HG03159 (cell line): ENCODE data around the gene FTSJ1.
A peak's percentile ranks its signal among the peaks of the same experiment; 100 is the strongest.
"Not testable (repeated sequence)": the region's sequence is repeated elsewhere in the genome, so short reads cannot be mapped to it uniquely, and the experiment has no call there.

ENCODE experiments used
- ATAC-seq: cut with Tn5 transposase; IDR thresholded peaks from one replicate; pipeline ENCODE4 v1.9.1; 2021; ENCODE audit warnings: mild to moderate bottlenecking, moderate library complexity; ENCODE audit not compliant: unreplicated experiment

FTSJ1 gene

DNA sequence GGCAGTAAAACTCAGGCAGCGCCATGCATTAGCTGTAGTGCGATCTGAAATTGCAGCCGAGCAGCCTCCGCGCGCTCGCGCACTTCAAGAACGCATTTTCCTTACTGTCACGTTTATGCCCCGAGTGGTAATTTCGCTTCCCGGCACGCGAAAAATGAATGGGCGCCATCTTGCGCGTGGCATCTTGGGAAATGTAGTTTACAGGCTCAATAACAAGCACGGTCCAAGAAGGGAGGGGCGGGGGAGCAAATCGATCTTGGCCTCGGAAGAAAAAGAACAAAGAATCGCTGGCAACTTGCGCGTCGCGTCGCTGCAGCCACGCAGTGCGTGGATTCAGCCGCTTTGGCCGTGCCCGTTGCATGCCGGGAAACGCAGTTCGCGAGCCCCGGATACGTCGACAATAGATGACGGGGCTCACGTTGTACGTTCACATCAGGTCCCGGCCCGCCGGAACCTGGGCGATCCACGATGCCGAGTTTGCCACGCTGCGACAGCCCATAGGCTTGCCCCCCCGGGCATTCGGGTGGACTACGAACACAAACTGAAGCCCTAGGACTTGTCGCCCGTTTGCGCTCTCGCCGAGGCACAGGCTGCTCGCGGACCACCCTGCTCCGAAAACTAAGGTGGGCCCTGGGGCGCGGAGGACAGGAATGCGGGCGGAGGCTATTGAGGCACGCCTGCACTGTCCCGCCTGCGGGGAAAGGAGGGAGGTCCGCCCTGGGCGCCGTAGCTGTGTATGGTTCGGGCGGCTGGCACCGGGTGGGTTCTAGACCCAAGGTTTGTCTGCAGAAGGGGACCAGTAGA is at the start of gene FTSJ1:
TSS of gene FTSJ1 (plus strand) at position 426 of the 804 bp plus-strand sequence. CDS start 1,849 bp downstream, outside the sequence.
- peak; percentile 83 for ATAC-seq

- ATAC-seq, result not testable (repeated sequence)
Measured at GRCh38 chrX:48427027-48427716, 48.8 kb upstream of the FTSJ1 start.

DNA sequence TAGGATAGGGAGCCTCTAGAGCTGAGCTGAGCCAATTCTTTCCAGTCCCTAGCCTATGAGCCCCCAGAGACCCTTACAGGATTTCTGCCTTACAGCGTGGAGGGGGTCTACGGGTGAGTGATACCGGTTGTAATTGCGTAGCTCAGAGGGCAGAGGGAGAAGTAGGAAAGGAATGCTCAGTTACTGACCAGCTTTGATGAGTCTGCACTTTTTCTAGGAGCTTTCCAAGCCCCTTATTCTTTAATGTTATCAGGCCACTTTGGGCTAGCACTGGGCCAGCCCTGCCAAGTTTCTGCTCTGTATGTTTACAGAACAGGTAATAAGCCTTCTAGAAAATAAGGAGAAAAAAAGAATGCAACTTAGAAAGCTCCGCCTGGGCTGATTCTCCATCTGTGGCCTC is 46.4 kb upstream of the FTSJ1 start:
- ATAC-seq, result not testable (repeated sequence)

GRCh38 chrX:48430166-48430565 is 45.8 kb upstream of the FTSJ1 start:
- ATAC-seq, result not testable (repeated sequence)

DNA sequence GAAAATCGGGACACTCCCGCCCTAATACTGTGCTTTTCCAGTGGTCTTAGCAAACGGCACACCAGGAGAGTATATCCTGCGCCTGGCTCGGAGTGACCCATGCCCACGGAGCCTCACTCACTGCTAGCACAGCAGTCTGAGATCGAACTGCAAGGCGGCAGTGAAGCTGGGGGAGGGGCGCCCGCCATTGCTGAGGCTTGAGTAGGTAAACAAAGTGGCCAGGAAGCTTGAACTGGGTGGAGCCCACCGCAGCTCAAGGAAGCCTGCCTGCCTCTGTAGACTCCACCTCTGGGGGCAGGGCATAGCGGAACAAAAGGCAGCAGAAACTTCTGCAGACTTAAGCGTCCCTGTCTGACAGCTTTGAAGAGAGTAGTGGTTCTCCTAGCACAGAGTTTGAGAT is 42.3 kb upstream of the FTSJ1 start:
- ATAC-seq, result not testable (repeated sequence)

DNA sequence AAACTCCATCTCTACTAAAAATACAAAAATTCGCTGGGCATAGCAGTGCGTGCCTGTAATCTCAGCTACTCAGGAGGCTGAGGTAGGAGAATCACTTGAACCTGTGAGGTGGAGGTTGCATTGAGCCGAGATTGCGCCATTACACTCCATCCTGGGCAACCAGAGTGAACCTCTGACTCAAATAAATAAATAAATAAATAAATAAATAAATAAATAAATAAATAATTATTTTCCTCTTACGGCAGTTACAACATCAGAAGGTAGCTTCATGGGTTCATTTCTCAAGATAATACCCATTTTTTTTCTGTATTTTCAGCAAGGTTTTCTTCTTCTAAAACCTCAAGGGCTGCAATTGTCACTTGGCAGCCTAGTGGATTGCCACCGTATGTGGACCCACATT is 28.8 kb upstream of the FTSJ1 start:
- ATAC-seq, result not testable (repeated sequence)

- ATAC-seq, result no peak
Measured at GRCh38 chrX:48450076-48450475, 25.9 kb upstream of the FTSJ1 start.

GRCh38 chrX:48451708-48452107 is 24.3 kb upstream of the FTSJ1 start:
- ATAC-seq, result no peak

DNA sequence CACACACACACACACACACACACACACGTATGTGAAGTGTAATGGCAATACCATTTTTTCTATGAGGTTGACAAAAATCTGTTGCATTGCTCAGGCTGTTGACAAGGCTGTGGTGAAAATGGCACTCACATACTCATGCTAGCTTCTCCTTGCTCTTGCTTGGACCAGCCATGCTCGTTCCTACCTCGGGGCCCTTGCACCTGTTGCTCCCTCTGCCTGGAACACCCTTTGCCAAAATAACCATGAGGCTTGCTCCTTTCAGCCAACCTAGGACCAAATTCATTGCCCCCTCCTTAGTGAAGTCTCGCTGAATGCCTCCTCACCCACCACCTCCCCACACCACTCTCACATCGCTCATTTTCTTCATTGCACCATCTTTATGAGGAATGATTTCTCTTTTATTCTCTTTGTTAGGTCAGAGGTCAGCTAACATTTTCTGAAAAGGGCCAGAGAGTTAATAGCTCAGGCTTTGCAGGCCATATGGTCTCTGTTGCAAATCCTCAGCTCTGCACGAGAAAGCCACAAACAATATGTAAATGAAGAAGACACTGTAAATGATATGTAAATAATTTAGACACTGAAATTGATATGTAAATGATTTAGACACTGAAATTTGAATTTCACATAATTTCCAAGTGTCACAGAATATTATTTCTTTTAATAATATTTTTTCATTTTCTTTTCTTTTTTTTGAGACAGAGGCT is 19.2 kb upstream of the FTSJ1 start:
- ATAC-seq, result no peak

DNA sequence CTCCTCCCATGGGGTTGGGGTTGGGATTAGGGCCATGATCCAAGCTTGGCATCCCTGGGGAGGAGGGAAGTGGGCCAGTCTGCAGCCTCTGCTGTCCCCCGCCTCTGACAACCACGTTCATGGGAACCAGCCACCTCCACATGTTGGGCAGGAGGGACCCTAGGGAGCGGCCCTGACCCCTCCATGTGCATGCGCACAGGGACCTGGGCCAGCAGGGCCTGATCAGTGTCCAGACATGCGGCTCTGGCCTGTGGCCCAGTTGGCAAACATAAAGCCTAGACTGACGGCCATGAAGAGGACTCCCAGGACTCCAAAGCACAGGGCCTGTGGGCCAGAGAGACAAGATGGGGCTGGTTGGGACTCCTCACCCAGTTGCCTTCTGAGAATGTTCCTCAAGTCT is 17.3 kb upstream of the FTSJ1 start:
- no peak for ATAC-seq

DNA sequence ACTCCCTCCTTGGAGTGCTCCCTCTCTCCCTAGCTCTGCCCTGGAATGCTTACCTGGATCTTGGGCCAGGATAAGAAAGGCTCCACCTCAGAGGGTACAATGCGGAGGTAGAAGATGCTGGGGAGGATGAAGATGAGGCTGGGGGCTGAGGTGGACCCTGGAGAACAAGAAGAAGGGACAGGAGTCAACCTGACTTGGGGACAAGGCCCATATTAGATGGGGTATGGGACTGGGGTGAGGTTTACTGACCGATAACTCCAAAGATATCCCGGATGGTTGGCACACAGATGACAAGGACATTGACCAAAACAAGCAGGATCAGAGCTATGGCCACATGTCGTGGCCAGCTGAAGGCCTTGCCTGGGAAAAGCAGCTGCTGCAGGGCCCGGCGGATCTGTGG is 16.5 kb upstream of the FTSJ1 start:
- no peak for ATAC-seq

DNA sequence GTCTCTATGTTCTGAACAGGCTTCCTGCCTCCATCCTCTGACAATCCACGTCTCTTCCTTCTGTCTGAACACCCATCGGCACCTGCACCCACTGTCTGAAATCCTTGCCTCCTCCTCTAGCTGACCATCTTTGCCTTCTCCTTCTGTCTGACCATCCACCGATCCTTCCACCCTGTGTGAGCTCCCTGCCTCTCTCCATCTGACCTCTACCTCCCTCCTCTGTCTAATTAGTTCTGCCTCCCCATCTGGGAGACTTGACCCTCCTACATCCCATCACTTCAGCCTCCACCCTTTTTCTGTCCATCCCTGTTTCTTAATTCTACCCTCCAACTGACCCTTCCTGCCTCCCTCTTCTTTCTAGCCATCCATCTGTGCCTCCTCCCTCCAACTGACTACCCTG is 16.0 kb upstream of the FTSJ1 start:
- ATAC-seq, result no peak

DNA sequence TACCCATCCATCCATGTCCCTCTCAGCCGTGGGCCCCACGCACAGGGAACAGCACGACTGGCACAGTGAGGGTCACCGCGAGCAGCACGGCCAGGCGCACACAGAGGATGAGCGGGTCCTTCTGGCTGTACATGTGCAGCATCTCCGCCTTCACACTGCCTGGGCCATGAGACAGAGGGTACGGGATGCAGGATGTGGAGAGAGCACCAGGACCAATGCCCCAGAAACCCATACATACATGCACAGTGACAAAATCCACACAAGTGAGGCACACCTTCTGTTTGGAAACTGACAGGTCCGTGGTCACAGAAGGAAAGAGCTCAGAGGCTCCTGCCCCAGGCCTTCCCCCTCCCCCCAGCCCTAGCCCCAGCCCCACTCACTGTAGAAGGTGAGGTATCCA is 15.4 kb upstream of the FTSJ1 start:
- ATAC-seq, result no peak

GRCh38 chrX:48461830-48462229 is 14.2 kb upstream of the FTSJ1 start:
- no peak for ATAC-seq

- no peak for ATAC-seq
Measured at GRCh38 chrX:48465336-48465933, 10.6 kb upstream of the FTSJ1 start.

DNA sequence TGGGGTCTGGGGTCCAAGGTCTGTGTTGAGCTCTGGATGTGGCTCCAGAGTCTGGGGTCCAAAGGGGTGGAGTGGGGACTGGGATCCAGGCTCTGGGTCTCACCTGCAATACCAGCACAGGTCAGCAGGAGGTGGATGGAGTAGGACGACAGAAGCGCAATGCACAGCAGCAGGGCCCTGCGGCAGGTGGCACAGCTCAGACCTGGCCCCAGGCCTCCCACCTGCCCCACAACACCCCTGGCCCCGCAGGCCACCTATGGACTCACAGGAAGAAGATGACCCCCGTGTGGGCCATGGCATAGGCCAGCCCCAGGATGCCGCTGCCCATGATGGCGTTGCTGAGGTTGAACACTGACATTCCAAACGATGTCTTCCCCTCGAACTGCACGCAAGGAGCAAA is 9.3 kb upstream of the FTSJ1 start:
- no peak for ATAC-seq

DNA sequence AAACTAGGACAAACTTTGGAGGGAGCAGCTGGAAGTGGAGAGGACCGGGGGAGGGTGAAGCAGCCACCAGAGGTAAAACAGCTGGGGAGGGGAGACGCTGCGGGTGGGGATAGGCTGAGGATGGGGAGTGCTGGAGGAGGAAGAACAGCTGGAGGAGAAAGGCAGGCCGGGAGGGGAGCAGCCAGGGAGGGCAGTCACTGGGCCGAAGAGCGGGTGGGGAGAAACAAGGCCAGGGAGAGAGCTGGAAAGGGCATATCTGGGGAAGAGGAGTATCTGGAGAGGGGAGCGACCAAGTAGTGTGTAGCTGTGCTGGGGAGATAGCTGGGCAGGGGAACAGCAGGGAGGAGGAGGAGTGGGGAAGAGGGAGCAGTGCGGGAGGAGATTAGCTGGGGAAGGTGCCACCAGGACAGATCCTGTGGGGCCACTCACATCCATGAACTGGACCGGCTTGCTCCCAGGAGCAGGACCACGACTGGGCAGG is 8.7 kb upstream of the FTSJ1 start:
- no peak for ATAC-seq

DNA sequence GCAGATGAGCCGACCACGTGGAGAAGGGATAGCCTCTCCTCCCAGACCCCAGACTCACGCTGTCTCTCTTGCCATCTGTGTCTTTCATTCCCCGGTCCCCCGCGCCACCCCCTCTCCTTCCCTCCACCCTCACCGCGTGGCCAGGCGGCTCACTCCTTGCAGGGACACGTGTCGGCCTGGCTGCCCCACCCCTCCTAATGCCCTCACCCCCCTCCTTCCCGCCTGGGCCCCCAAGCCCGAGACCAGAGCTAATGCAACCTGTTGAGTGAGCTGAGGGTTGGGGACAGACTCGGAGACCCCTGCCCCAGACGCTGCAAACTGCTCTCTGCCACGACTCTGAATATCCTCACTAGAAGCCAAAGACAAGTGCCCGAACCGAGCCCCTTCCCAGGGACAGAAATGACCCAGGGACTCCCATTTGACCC is 7.7 kb upstream of the FTSJ1 start:
- ATAC-seq, result no peak

- ATAC-seq, result no peak
Measured at GRCh38 chrX:48468693-48469691, 7.0 kb upstream of the FTSJ1 start.
